GM21825 (cell line): Measurements from ENCODE around the gene KCNMB1.

Experiments used
- ATAC-seq: cut with Tn5 transposase; IDR thresholded peaks from one replicate; pipeline ENCODE4 v1.9.1; 2021; ENCODE audit warnings: mild to moderate bottlenecking, moderate library complexity; ENCODE audit not compliant: unreplicated experiment

KCNMB1 gene

GRCh38 chr5:170345971-170346370 lies 43.2 kb downstream of the KCNMB1 start:
- no peak for ATAC-seq

GRCh38 chr5:170343177-170343576 lies 46.0 kb downstream of the KCNMB1 start:
- ATAC-seq = no peak

GRCh38 chr5:170342153-170342725 lies 46.9 kb downstream of the KCNMB1 start:
- no peak for ATAC-seq

- ATAC-seq = no peak
Measured at GRCh38 chr5:170341545-170341944, 47.6 kb downstream of the KCNMB1 start.

GRCh38 chr5:170339780-170340167 lies 49.4 kb downstream of the KCNMB1 start:
- ATAC-seq = no peak

GRCh38 chr5:170338933-170339779 lies 50.0 kb downstream of the KCNMB1 start:
- ATAC-seq = peak; percentile 84

- ATAC-seq = no peak
Measured at GRCh38 chr5:170338291-170338690, 50.9 kb downstream of the KCNMB1 start.

GRCh38 chr5:170337045-170337733 lies 52.0 kb downstream of the KCNMB1 start:
- no peak for ATAC-seq

GRCh38 chr5:170336065-170336464 lies 53.1 kb downstream of the KCNMB1 start:
- ATAC-seq = no peak

- no peak for ATAC-seq
Measured at GRCh38 chr5:170334626-170335025, 54.5 kb downstream of the KCNMB1 start.

GRCh38 chr5:170333161-170333910 lies 55.8 kb downstream of the KCNMB1 start:
- peak; percentile 45 for ATAC-seq

GRCh38 chr5:170332058-170332457 lies 57.1 kb downstream of the KCNMB1 start:
- ATAC-seq = no peak

- no peak for ATAC-seq
Measured at GRCh38 chr5:170330568-170331054, 58.6 kb downstream of the KCNMB1 start.

GRCh38 chr5:170329524-170329923 lies 59.6 kb downstream of the KCNMB1 start:
- no peak for ATAC-seq

- no peak for ATAC-seq
Measured at GRCh38 chr5:170327829-170328228, 61.3 kb downstream of the KCNMB1 start.

GRCh38 chr5:170327168-170327567 lies 62.0 kb downstream of the KCNMB1 start:
- peak; percentile 45 for ATAC-seq
